Stimulated activated CD8-positive, alpha-beta memory T cell treated with anti-CD3 and anti-CD28 coated beads, Interleukin-7, amount 100 ng/mL, for 24 hours (primary cell): ENCODE results near the gene PAM16.
"Not testable (repeated sequence)": the region's sequence is repeated elsewhere in the genome, so short reads cannot be mapped to it uniquely, and the experiment has no call there.

Source experiments
- DNase-seq: peaks from one replicate; pipeline ENCODE4 v3.0.0-alpha.2; 2020; ENCODE audit warnings: low read depth

PAM16 gene

GRCh38 chr16:4352843-4353242 is 1.7 kb upstream of the PAM16 start:
- DNase-seq, result no peak

GRCh38 chr16:4351880-4352279 is 759 bp upstream of the PAM16 start:
- DNase-seq, result no peak

- no peak for DNase-seq
Observed at GRCh38 chr16:4350365-4350786, 745 bp downstream of the PAM16 start.

- no peak for DNase-seq
Observed at GRCh38 chr16:4349332-4349731, 1.8 kb downstream of the PAM16 start.

GRCh38 chr16:4347765-4348509 is 3.2 kb downstream of the PAM16 start:
- no peak for DNase-seq

GRCh38 chr16:4347010-4347409 is 4.1 kb downstream of the PAM16 start:
- no peak for DNase-seq

- DNase-seq, result no peak
Observed at GRCh38 chr16:4345836-4346781, 5.0 kb downstream of the PAM16 start.

- DNase-seq, result no peak
Observed at GRCh38 chr16:4344983-4345835, 5.9 kb downstream of the PAM16 start.

GRCh38 chr16:4344300-4344982 is 6.7 kb downstream of the PAM16 start:
- not testable (repeated sequence) for DNase-seq

GRCh38 chr16:4342866-4343744 is 8.0 kb downstream of the PAM16 start:
- DNase-seq, result no peak

GRCh38 chr16:4341250-4341649 is 9.9 kb downstream of the PAM16 start:
- DNase-seq, result no peak

- no peak for DNase-seq
Observed at GRCh38 chr16:4340443-4340842, 10.7 kb downstream of the PAM16 start.

GRCh38 chr16:4339909-4340308 is 11.2 kb downstream of the PAM16 start:
- no peak for DNase-seq

- no peak for DNase-seq
Observed at GRCh38 chr16:4339455-4339854, 11.7 kb downstream of the PAM16 start.

GRCh38 chr16:4338712-4339299 is 12.3 kb downstream of the PAM16 start:
- no peak for DNase-seq

- DNase-seq, result no peak
Observed at GRCh38 chr16:4338125-4338582, 13.0 kb downstream of the PAM16 start.

- no peak for DNase-seq
Observed at GRCh38 chr16:4337540-4338088, 13.5 kb downstream of the PAM16 start.

GRCh38 chr16:4336701-4337539 is 14.2 kb downstream of the PAM16 start:
- no peak for DNase-seq
